Esophagus muscularis mucosa (tissue), 4 donors: ENCODE data around the gene XPO5. TPM values are rescaled to one million over a fixed set of nuclear protein-coding genes. Genes with fewer than 3 reads are reported as not detected.

Source experiments
- DNase-seq: peaks from one replicate; pipeline ENCODE4 v3.0.0-alpha.2; 2017; ENCODE audit errors: extremely low spot score
- H3K27ac ChIP-seq, 4 donors: fragments of 200-600 bp; sonication (generic); replicated peaks in 1 of 4; 1 replicate in 3 of 4; 2 replicates in 1 of 4; pipeline ENCODE4 v1.5.1; 2016 to 2019; ENCODE audit warnings: mild to moderate bottlenecking in 1 of 4
- H3K27me3 ChIP-seq, 4 donors: fragments of 200-600 bp; sonication (generic); one replicate each; pipeline versions ENCODE4 v1.5.1 to v1.6.0; 2016 to 2019
- H3K36me3 ChIP-seq, 4 donors: fragments of 200-600 bp; sonication (generic); one replicate each; pipeline ENCODE4 v1.5.1; 2016 to 2019
- H3K4me1 ChIP-seq, 4 donors: fragments of 200-600 bp; sonication (generic); one replicate each; pipeline ENCODE4 v1.5.1; 2016 to 2019
- H3K4me3 ChIP-seq, 4 donors: fragments of 200-600 bp; sonication (generic); 1 replicate in 2 of 4; 2 replicates in 2 of 4; pipeline ENCODE4 v1.5.1; 2016 to 2019; ENCODE audit warnings: mild to moderate bottlenecking in 4 of 4, moderate library complexity in 1 of 4
- H3K9me3 ChIP-seq, 4 donors: fragments of 200-600 bp; sonication (generic); 1 replicate in 3 of 4; 2 replicates in 1 of 4; pipeline ENCODE4 v1.5.1; 2016 to 2019
- EP300 ChIP-seq: sonication (generic); formaldehyde crosslinking; IDR thresholded peaks from one replicate; pipeline ENCODE4 v1.6.1; 2017; ENCODE audit warnings: antibody characterized with exemption
- POLR2A ChIP-seq: fragments of 450-650 bp; IDR thresholded peaks from one replicate; pipeline ENCODE4 v1.6.1; 2017; ENCODE audit warnings: antibody characterized with exemption, moderate library complexity, mild to moderate bottlenecking, low read depth
- POLR2AphosphoS5 ChIP-seq, 2 donors: sonication (generic); formaldehyde crosslinking; IDR thresholded peaks; one replicate each; pipeline ENCODE4 v1.6.1; 2017; ENCODE audit warnings: antibody characterized with exemption in 2 of 2
- WGBS: methylation state at CpG from one replicate; pipeline ENCODE4 v1.1.5; 2018; 5-methylcytosine and 5-hydroxymethylcytosine counted together
- intact Hi-C: fragments of 100-400 bp; cut with DNase I; formaldehyde crosslinking; loops from one replicate; pipeline ENCODE4 v1.15.1; 2023
- total RNA-seq, 4 donors: library from RNA; depleted of rRNA; stranded (reverse); fragments of >200 nt; gene quantifications; one replicate each; pipeline versions ENCODE4 v1.1.0 to v1.2.1, GENCODE V29; 2016
- TF ChIP-seq, protein P1 (sequence below), 3 experiments: fragments of 200-600 bp in 2 of 3; fragments of 450-650 bp in 1 of 3; sonication (generic) in 2 of 3; IDR thresholded peaks; one replicate each; pipeline ENCODE4 v1.5.1; 2017 to 2019; ENCODE audit warnings: antibody characterized with exemption in 3 of 3, mild to moderate bottlenecking in 2 of 3, moderate library complexity in 1 of 3

The XPO5 gene
- total RNA-seq, 4 donors from 2014 or later: 12.5 to 17.1 (median 15.7) TPM

DNA sequence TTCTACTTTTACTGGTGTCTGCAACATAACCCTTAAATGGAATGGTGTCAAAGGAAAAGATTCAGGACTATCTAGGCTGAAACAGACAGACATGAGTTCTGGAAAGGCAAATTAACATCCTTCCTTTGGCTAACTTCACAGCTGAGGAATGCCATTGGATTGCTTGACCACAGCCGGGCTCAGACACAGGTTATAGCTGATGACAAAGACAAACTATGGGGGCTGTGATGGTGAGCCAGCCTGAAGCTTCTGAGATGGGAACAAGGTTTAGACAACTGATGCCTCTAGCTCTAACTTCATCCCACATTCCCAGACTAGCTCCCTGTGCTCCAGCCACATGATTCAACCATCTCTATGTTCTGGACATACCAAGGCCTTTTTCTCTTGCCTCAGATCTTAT lies 43.6 kb downstream of the XPO5 start:
- 85% methylated on average over 1 of the region's 1 CpG for WGBS
- intact Hi-C loops: no loop called here
- peaks cover 34 to 95% (median 77%) of the 10 kb centered on the region in 4 donors for H3K36me3 ChIP-seq

DNA sequence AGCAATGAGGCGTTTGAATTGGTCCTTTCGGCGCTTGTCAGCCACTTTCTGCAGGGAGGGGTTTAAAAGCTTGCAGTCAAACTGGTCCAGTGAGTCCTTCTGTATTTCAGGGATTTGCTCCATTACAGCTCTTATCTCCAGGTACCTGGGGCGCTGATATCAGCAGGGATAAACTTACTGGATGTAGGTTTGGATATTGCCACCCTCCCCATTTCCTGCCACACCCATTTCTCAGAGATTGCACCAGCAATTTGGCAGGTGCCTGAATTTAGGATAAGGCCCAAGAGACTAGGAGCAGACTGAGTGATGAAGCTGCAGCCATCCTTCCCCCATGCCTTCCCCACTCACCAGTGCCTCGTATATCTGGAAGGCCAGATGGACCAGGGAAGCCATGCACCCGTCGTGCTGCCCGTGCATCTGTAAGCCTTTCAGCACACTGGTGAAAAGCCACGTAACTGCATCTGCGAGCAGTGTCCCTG lies 51.3 kb downstream of the XPO5 start:
- no peaks in the 10 kb centered on the region for H3K27me3 ChIP-seq
- TF ChIP-seq POLR2A (no peak), POLR2AphosphoS5 (IDR thresholded peaks at IDR 0.05) (no peak), EP300 (no peak)
- TF ChIP-seq, protein P1, sequence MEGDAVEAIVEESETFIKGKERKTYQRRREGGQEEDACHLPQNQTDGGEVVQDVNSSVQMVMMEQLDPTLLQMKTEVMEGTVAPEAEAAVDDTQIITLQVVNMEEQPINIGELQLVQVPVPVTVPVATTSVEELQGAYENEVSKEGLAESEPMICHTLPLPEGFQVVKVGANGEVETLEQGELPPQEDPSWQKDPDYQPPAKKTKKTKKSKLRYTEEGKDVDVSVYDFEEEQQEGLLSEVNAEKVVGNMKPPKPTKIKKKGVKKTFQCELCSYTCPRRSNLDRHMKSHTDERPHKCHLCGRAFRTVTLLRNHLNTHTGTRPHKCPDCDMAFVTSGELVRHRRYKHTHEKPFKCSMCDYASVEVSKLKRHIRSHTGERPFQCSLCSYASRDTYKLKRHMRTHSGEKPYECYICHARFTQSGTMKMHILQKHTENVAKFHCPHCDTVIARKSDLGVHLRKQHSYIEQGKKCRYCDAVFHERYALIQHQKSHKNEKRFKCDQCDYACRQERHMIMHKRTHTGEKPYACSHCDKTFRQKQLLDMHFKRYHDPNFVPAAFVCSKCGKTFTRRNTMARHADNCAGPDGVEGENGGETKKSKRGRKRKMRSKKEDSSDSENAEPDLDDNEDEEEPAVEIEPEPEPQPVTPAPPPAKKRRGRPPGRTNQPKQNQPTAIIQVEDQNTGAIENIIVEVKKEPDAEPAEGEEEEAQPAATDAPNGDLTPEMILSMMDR (IDR thresholded peaks at IDR 0.05): no peak
- H3K27ac ChIP-seq: no peak overlapping the region
- no peak for DNase-seq
- no peak overlapping the region for H3K4me3 ChIP-seq
- no peaks in the 10 kb centered on the region for H3K9me3 ChIP-seq
- H3K4me1 ChIP-seq: peaks cover 0 to 6% (median 0%) of the 10 kb centered on the region in 4 donors
- intact Hi-C loops: no loop called here
- WGBS: 80% methylated on average over 7 of the region's 10 CpGs
- peaks cover 63 to 100% (median 98%) of the 10 kb centered on the region in 4 donors for H3K36me3 ChIP-seq

More for the DNA sequence above, 43.6 kb downstream of the XPO5 start:
- TF ChIP-seq POLR2A (no peak), POLR2AphosphoS5 (IDR thresholded peaks at IDR 0.05) (no peak), EP300 (no peak)
- TF ChIP-seq, protein P1 (IDR thresholded peaks at IDR 0.05): no peak
- no peak for DNase-seq
- Histone ChIP-seq H3K4me1 (no peaks in the 10 kb centered on the region), H3K27ac (no peak overlapping the region), H3K9me3 (no peaks in the 10 kb centered on the region), H3K27me3 (no peaks in the 10 kb centered on the region), H3K4me3 (no peak overlapping the region)

DNA sequence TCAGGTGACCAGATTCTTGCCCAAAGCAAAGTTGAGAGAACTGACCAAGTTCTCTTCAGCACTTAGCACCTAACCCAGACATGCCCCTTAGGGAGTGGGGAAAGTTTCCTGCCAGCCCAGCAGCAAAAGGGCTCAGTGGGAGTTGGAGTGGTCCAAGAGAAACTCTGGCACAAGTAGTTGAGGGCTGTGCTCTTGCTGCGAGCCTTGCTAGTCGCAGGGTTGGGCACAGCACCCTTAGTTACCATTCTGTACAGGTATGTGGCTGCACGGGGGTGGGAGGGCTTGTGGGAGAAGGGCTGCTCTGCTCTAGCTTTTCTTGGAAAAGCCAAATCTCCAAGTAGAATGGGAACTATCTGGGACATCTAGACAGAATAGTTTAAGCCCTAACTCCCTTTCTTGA lies 52.6 kb downstream of the XPO5 start:
- no peaks in the 10 kb centered on the region for H3K9me3 ChIP-seq
- no peaks in the 10 kb centered on the region for H3K27me3 ChIP-seq
- 84% methylated on average over 3 of the region's 3 CpGs for WGBS
- no peak overlapping the region for H3K27ac ChIP-seq
- H3K4me3 ChIP-seq: no peak overlapping the region
- peaks cover 57 to 93% (median 91%) of the 10 kb centered on the region in 4 donors for H3K36me3 ChIP-seq
- peaks cover 6 to 13% (median 7%) of the 10 kb centered on the region in 4 donors for H3K4me1 ChIP-seq
- DNase-seq: no peak
- intact Hi-C loops: no loop called here
- TF ChIP-seq POLR2A (no peak), POLR2AphosphoS5 (IDR thresholded peaks at IDR 0.05) (no peak), EP300 (no peak)
- TF ChIP-seq, protein P1 (IDR thresholded peaks at IDR 0.05): no peak

DNA sequence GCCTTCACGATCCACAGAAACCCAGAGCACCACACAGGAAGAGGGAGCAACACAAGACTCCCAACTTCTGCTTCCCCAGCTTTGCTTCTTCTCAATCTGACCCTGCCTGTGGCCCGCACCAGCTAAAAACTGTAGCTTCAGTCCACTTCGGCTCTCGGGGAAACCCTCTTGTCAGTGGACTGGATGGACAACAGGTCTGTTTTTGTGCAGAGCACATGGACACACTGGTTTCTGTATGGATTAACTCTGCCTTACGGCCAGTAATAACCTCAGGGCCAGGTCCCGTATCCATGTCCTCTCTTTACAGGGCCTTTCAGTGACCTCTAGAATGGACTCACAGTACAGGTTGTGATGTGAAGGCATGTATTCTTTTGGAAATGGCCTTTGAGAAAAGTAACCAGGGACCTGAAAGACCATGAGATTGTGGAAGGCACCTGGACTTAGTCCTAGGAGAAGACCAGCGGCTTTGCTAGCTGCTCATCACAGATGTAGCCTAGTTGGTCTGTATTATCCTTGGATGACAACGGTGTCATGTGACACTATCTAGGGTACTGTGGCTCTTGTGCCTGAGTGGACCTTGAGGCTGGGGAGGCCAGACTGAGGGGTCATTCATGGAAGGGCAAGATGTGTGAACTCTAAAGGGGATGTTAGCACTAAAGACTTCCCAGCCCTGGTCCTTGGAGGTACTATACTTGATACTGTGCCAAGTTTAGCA lies 53.1 kb downstream of the XPO5 start:
- Histone ChIP-seq H3K4me1 (peaks cover 12 to 18% (median 13%) of the 10 kb centered on the region in 4 donors), H3K27me3 (no peaks in the 10 kb centered on the region), H3K27ac (no peak overlapping the region), H3K9me3 (no peaks in the 10 kb centered on the region), H3K36me3 (peaks cover 51 to 87% (median 85%) of the 10 kb centered on the region in 4 donors), H3K4me3 (no peak overlapping the region)
- 89% methylated on average over 8 of the region's 8 CpGs for WGBS
- intact Hi-C loops: no loop called here
- TF ChIP-seq POLR2AphosphoS5 (IDR thresholded peaks at IDR 0.05): no peak
- TF ChIP-seq, protein P1 (IDR thresholded peaks at IDR 0.05): no peak
- no peak for TF ChIP-seq POLR2A
- TF ChIP-seq EP300: no peak
- DNase-seq: no peak
